Lower leg skin (tissue), 4 donors: Measurements from ENCODE around the gene STN1. TPM values are rescaled to one million over a fixed set of nuclear protein-coding genes. Genes with fewer than 3 reads are reported as not detected.
A peak's percentile ranks its signal among the peaks of the same experiment; 100 is the strongest.

ENCODE experiments used
- DNase-seq, 2 donors: peaks; one replicate each; pipeline ENCODE4 v3.0.0-alpha.2; 2019; ENCODE audit warnings: low spot score in 2 of 2
- H3K4me3 ChIP-seq: fragments of 200-600 bp; sonication (generic); 2 replicates; pipeline ENCODE4 v1.5.1; 2017; ENCODE audit warnings: mild to moderate bottlenecking, low read depth; ENCODE audit not compliant: poor library complexity, severe bottlenecking
- CTCF ChIP-seq, 3 donors: fragments of 450-650 bp; IDR thresholded peaks; one replicate each; pipeline ENCODE4 v1.5.1; 2016; ENCODE audit warnings: antibody characterized with exemption in 3 of 3, mild to moderate bottlenecking in 3 of 3, moderate library complexity in 2 of 3
- POLR2A ChIP-seq, 2 donors: fragments of 450-650 bp; IDR thresholded peaks; one replicate each; pipeline ENCODE4 v1.6.1; 2016 to 2017; ENCODE audit warnings: antibody characterized with exemption in 2 of 2, mild to moderate bottlenecking in 1 of 2, moderate library complexity in 1 of 2
- WGBS, 2 donors: methylation state at CpG; one replicate each; pipeline ENCODE4 v1.1.5; 2018; 5-methylcytosine and 5-hydroxymethylcytosine counted together
- intact Hi-C: fragments of 100-400 bp; cut with DNase I; formaldehyde crosslinking; loops from one replicate; pipeline ENCODE4 v1.15.0; 2023; ENCODE audit warnings: low total_unique reads
- total RNA-seq, 4 donors: library from RNA; depleted of rRNA; stranded (reverse); fragments of >200 nt; gene quantifications; one replicate each; pipeline ENCODE4 v1.1.0, GENCODE V29; 2016

The STN1 gene
- total RNA-seq, 4 donors from 2014 or later = 13.0 to 33.3 (median 18.4) TPM

- intact Hi-C loops = no loop called here
- WGBS, 2 donors = 32% methylated on average over 8 of the region's 8 CpGs
- TF ChIP-seq POLR2A (IDR thresholded peaks at IDR 0.05) = no peak
- TF ChIP-seq CTCF (IDR thresholded peaks at IDR 0.05) = no peak
- H3K4me3 ChIP-seq = no peak overlapping the region
- peak in 1 of 2 donors; percentile 81 for DNase-seq
These were observed 47.5 kb downstream of the STN1 start for GRCh38 chr10:103870516-103870915.

GRCh38 chr10:103869336-103869735, 48.6 kb downstream of the STN1 start:
- WGBS, 2 donors = 52 to 53% methylated on average over 4 of the region's 4 CpGs
- DNase-seq = no peak
- H3K4me3 ChIP-seq = no peak overlapping the region
- TF ChIP-seq CTCF (IDR thresholded peaks at IDR 0.05) (no peak), POLR2A (IDR thresholded peaks at IDR 0.05) (no peak)
- intact Hi-C loops = loop anchor here (10.0 kb wide), 1 partner anchor 265 kb away; no protein-coding TSS in a partner anchor

- no peak for DNase-seq
- intact Hi-C loops = loop anchor here (10.0 kb wide), 1 partner anchor 263 kb away; no protein-coding TSS in a partner anchor
- 84 to 91% methylated on average over 1 of the region's 1 CpG for whole genome bisulfite sequencing, 2 donors
- TF ChIP-seq POLR2A (IDR thresholded peaks at IDR 0.05) (no peak), CTCF (IDR thresholded peaks at IDR 0.05) (no peak)
- H3K4me3 ChIP-seq = no peak overlapping the region
These were observed 49.8 kb downstream of the STN1 start for GRCh38 chr10:103868200-103868599.

GRCh38 chr10:103861505-103861904, 56.5 kb downstream of the STN1 start:
- DNase-seq = no peak
- TF ChIP-seq CTCF (IDR thresholded peaks at IDR 0.05) (no peak), POLR2A (IDR thresholded peaks at IDR 0.05) (no peak)
- intact Hi-C loops = loop anchor here (10.0 kb wide), 1 partner anchor 257 kb away; no protein-coding TSS in a partner anchor
- 70 to 80% methylated on average over 1 of the region's 1 CpG for WGBS, 2 donors
- no peak overlapping the region for H3K4me3 ChIP-seq

- 47 to 53% methylated on average over 15 of the region's 15 CpGs for WGBS, 2 donors
- intact Hi-C loops = loop anchor here (10.0 kb wide), 1 partner anchor 255 kb away; no protein-coding TSS in a partner anchor
- H3K4me3 ChIP-seq = no peak overlapping the region
- no peak for TF ChIP-seq POLR2A (IDR thresholded peaks at IDR 0.05)
- TF ChIP-seq CTCF (IDR thresholded peaks at IDR 0.05) = peak in 1 of 3 donors; percentile 43
- DNase-seq = peak in 1 of 2 donors; percentile 66
These were observed 58.6 kb downstream of the STN1 start for GRCh38 chr10:103859161-103860086.
